ACC112 (cell line): Measurements from ENCODE around the gene SCAP.

Experiments
- H2AFZ ChIP-seq: fragments of 200-600 bp; sonication (generic); one replicate; pipeline ENCODE4 v1.6.0; 2017; ENCODE audit warnings: antibody characterized with exemption, low read length; ENCODE audit not compliant: unreplicated experiment
- H3K27ac ChIP-seq: fragments of 200-600 bp; sonication (generic); 2 replicates; pipeline ENCODE4 v1.5.1; 2014; ENCODE audit warnings: low read depth, mild to moderate bottlenecking, antibody characterized with exemption, low read length, moderate library complexity
- H3K27me3 ChIP-seq: fragments of 200-600 bp; sonication (generic); 2 replicates; pipeline ENCODE4 v1.6.1; 2014; ENCODE audit warnings: mild to moderate bottlenecking, antibody characterized with exemption, low read length, moderate library complexity, mixed read lengths; ENCODE audit not compliant: insufficient read depth
- H3K36me3 ChIP-seq: fragments of 200-600 bp; sonication (generic); 2 replicates; pipeline ENCODE4 v1.6.1; 2016; ENCODE audit warnings: mild to moderate bottlenecking, antibody characterized with exemption, low read length, moderate library complexity, mixed read lengths; ENCODE audit not compliant: insufficient read depth
- H3K4me1 ChIP-seq: fragments of 200-600 bp; sonication (generic); one replicate; pipeline ENCODE4 v1.6.1; 2016; ENCODE audit warnings: low read length, mixed read lengths; ENCODE audit not compliant: insufficient read depth, unreplicated experiment, control insufficient read depth
- H3K4me3 ChIP-seq: fragments of 200-600 bp; sonication (generic); 2 replicates; pipeline ENCODE4 v1.5.1; 2014; ENCODE audit warnings: mild to moderate bottlenecking, low read depth, low read length
- H3K79me2 ChIP-seq: fragments of 200-600 bp; sonication (generic); one replicate; pipeline ENCODE4 v1.6.0; 2016; ENCODE audit warnings: low read length; ENCODE audit not compliant: control insufficient read depth, unreplicated experiment, insufficient read depth

Gene SCAP

DNA sequence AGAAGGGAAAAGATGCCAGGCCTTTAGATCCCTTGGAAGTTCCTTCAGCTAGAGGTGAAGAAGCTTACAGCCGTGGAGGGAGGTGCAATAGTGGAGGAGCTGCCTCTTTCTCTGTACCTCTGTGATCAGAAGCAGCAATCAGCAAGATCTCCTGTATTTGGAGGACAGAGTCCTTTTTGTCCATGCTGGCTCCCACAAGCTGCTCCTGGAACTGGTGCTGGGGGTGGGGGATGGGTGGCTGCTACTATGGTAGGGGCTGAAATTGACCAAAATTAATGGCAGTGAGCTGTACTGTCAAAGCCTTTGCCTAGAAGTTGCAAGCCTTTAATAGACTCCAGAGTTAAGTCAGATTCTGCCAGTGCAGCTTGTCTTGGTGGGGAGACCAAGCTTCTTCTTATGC is 76.7 kb downstream of the SCAP start:
- H3K4me3 ChIP-seq: no peak overlapping the region
- H2AFZ ChIP-seq: no peak overlapping the region
- no peaks in the 10 kb centered on the region for H3K27me3 ChIP-seq
- peaks cover 18% of the 10 kb centered on the region for H3K4me1 ChIP-seq
- H3K36me3 ChIP-seq: no peaks in the 10 kb centered on the region
- H3K27ac ChIP-seq: no peak overlapping the region
- H3K79me2 ChIP-seq: peaks cover 23% of the 10 kb centered on the region

DNA sequence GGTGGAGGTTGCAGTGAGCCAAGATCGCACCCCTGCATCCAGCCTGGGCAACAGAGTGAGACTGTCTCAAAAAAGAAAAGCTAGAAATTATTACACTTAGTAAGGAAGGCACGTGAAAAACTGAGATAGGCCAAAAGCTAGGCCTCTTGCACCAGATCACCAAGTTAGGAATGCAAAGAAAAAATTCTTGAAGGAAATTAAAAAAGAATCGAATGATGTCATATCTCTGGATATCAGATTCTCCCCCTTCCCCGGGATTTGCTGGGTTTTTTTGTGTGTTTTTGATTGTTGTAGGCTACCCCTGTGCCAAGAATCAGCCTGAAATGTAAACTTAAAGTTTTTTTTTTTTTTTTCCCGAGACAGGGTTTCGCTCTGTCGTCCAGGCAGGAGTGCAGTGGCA is 77.5 kb downstream of the SCAP start:
- H3K27me3 ChIP-seq: no peaks in the 10 kb centered on the region
- H3K27ac ChIP-seq: no peak overlapping the region
- peaks cover 29% of the 10 kb centered on the region for H3K79me2 ChIP-seq
- H3K36me3 ChIP-seq: no peaks in the 10 kb centered on the region
- no peak overlapping the region for H2AFZ ChIP-seq
- peaks cover 25% of the 10 kb centered on the region for H3K4me1 ChIP-seq
- no peak overlapping the region for H3K4me3 ChIP-seq

DNA sequence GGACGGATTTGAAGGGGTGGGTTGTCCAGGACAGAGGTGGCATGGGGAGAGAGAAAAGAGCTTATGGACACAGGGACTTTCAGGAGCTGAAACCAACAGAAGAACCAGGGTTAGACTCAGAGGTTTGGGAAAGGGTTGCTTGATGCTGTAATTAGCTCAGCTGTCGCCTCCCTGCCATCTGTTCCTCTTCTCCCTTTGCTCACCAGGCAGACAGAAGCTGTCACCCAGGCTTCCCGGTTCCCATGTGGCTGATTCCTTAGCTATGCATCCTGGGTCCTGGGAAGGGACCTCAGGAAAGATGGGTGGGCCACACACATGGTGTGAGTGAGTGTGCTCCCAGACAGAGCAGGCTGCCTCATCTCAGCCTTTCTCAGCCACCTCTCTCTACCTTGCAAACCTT is 80.9 kb downstream of the SCAP start:
- Histone ChIP-seq H2AFZ (no peak overlapping the region), H3K27ac (peak overlapping the region; percentile 58), H3K79me2 (peaks cover 60% of the 10 kb centered on the region), H3K27me3 (no peaks in the 10 kb centered on the region), H3K4me3 (no peak overlapping the region), H3K4me1 (peaks cover 27% of the 10 kb centered on the region), H3K36me3 (no peaks in the 10 kb centered on the region)

DNA sequence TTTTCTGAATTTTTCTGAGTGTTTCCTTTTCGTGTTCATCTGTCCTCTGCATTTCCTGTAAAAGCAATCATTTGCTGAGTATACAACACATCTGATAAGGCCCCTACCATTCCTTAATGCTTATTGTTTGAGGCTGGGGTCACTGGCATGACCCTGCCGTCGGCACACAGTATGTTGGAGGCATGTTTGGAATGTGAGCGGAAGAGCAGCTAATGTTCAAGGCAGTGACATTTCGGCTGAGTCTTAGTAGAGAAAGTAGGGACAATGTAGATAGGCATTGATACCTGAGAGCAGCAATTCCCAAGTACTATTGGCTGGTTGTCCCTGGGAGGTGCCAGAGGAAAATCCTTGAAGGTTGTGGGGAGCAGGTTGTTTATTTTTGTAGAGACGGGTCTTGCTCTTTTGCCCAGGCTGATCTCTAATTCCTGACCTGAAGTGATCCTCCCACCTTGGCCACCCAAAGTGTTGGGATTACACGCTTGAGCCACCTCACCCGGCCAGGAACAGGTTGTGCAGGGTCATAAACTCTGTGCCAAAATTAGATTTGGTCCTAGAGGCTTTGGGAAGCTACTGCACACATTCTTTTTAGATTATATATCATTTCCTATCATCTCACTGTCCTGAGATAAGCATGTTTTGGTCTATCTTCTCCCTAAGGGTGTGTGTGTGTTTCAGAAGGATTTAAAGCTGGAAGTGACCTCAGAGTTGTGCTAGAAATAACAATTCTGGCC is 81.4 kb downstream of the SCAP start:
- Histone ChIP-seq H3K27ac (peak overlapping the region; percentile 58), H2AFZ (no peak overlapping the region), H3K4me1 (peaks cover 27% of the 10 kb centered on the region), H3K4me3 (peak overlapping the region; percentile 52; the same call in 1 of the 2 replicates), H3K27me3 (no peaks in the 10 kb centered on the region), H3K79me2 (peaks cover 60% of the 10 kb centered on the region), H3K36me3 (no peaks in the 10 kb centered on the region)

DNA sequence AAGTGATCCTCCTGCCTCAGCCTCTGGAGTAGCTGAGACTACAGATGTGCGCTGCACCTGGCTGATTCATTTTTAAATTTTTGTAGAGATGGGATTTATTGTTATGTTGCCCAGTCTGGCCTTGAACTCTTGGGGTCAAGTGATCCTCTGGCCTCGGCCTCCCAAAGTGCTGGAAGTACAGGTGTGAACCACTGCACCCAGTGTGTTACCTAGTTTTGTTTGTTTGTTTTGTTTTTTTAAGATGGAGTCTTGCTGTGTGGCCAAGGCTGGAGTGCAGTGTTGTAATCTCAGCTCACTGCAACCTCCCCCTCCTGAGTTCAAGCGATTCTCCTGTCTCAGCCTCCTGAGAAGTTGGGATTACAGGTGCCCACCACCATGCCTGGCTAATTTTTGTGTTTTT is 82.8 kb downstream of the SCAP start:
- no peak overlapping the region for H3K4me3 ChIP-seq
- H3K27me3 ChIP-seq: no peaks in the 10 kb centered on the region
- peaks cover 4% of the 10 kb centered on the region; the same call in 1 of the 2 replicates for H3K36me3 ChIP-seq
- no peak overlapping the region for H3K27ac ChIP-seq
- H2AFZ ChIP-seq: no peak overlapping the region
- H3K4me1 ChIP-seq: peaks cover 27% of the 10 kb centered on the region
- peaks cover 69% of the 10 kb centered on the region for H3K79me2 ChIP-seq

DNA sequence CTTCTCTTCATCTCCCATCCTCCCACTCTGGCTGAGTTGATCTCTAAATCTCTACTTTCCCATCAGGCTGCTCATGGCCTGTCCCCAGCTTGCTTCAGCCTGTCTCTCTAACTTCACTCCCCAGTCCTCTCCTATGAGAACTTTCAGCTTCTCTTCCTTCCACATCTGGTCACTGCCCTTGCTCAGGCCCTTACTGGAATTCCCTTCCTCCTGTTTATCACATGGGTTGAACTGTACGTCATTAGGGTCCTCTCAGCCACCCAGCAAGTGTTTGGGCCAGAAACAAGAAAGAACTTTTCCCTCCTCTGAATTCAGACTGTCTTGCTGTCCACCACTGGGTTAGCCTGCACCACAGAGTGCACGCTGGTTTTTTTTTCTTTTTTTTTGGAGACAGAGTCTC is 89.9 kb downstream of the SCAP start:
- peaks cover 4% of the 10 kb centered on the region; the same call in 1 of the 2 replicates for H3K36me3 ChIP-seq
- H3K4me3 ChIP-seq: no peak overlapping the region
- no peak overlapping the region for H3K27ac ChIP-seq
- no peaks in the 10 kb centered on the region for H3K27me3 ChIP-seq
- peaks cover 73% of the 10 kb centered on the region for H3K79me2 ChIP-seq
- H3K4me1 ChIP-seq: peaks cover 8% of the 10 kb centered on the region
- no peak overlapping the region for H2AFZ ChIP-seq

DNA sequence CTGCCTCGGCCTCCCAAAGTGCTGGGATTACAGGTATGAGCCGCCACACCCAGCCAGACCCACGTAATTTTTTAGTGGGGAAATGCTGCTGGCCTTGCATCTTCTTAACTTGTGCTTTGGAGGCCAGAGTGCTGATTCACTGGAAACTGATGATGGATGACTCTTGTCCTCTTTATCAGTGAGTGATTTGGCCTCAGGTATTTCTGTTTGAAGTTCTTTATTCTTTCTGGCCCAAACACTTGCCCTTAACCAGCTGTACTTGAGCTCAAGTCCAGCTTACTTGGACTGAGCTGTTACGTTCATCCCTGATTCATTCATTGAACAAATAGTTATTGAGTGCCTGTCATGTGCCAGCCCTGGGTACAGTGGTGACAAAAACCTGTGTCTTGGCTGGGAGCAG is 90.7 kb downstream of the SCAP start:
- H2AFZ ChIP-seq: no peak overlapping the region
- no peak overlapping the region for H3K27ac ChIP-seq
- H3K79me2 ChIP-seq: peaks cover 69% of the 10 kb centered on the region
- H3K36me3 ChIP-seq: peaks cover 4% of the 10 kb centered on the region; the same call in 1 of the 2 replicates
- no peaks in the 10 kb centered on the region for H3K27me3 ChIP-seq
- no peak overlapping the region for H3K4me3 ChIP-seq
- H3K4me1 ChIP-seq: peaks cover 8% of the 10 kb centered on the region

DNA sequence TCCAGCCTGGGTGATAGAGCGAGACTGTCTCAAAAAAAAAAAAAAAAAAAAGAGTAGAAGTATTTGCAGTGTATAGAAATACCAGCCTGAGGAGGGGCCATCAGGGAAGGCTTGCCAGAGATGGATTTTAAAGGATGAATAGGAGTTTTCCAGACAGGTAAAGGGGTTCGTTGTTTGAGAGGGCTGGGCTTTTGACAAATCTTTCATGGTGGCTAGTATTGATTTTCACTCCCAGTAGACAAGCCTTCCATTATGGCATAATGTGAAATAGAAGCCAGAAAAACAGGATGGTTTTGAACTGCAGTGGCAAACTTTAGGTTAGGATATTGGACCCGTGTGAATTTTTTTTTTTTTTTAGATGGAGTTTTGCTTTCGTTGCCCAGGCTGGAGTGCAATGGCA is 91.3 kb downstream of the SCAP start:
- Histone ChIP-seq H3K27ac (no peak overlapping the region), H3K4me1 (peaks cover 12% of the 10 kb centered on the region), H2AFZ (no peak overlapping the region), H3K36me3 (peaks cover 4% of the 10 kb centered on the region; the same call in 1 of the 2 replicates), H3K27me3 (no peaks in the 10 kb centered on the region), H3K79me2 (peaks cover 73% of the 10 kb centered on the region), H3K4me3 (no peak overlapping the region)

DNA sequence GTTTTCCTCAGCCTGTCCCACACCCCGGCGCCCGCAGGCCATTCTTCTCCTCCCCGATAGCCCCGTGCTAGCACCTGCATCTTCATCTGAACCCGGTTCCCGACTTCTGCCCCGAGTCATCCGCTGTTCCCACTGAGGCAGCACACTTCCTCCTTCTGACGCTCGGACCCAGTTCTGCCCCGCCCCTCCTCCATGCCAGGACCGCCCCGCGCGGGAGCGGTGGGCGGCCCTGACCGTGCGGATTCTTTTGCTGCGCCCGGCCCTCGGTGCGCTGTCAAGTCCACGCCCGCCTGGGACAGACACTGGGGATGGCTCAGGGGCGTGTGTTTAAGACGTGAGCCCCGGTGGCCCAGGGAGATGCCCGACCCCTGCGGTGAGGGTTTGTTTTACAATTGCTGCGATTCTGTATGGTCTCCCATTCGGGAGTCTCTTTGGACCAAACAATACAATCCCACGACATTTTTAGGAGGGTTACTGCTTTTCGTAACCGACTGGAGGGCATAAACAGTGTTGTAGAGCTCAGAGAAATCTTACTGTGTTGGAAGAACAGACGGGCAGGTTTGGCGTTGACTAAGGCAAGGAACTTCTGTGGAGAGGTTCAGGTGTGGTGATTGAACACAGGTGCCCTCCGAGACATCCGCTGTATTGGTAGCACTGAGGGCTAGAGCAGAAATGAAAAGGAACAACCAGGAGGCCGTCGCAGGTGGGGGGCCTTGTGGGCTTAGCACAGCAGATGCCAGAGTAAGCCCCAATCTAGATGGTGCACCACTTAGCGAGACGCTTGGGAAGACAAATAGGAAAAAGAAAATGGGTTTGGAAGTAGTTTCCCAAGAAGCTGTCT is 94.2 kb downstream of the SCAP start:
- peaks cover 56% of the 10 kb centered on the region for H3K79me2 ChIP-seq

DNA sequence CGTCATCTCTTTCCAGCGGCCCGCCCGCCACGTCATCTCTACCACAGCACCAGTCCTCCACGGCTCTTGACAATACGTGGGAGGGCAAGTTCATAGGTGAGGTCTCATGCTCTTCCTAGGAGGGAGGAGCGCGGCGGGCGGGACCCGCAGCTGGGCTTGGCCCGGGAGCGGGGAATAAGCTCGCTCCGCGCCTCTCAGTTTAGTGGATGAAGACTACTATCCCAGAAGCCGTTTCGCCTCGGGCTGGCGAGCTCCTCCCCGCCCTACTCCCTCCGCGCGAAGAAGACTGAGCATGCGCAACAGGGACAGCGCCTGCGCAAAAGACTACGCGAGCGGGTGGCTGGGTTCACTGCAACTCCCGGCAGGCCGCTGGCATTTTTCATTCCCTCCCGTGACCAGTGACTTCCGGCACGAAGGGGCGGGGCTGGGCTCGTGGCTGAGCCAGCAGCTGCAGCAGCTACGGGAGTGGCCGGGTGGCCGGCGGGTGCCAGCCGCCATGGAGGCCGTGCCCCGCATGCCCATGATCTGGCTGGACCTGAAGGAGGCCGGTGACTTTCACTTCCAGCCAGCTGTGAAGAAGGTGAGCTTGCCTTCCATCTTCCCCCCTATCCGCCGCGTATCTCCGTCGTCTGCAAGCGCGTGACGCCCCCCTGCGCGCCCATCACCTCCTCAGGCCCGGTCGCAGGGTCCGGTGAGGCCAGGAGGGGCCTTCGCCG is 95.0 kb downstream of the SCAP start, which contains the start of gene PTPN23:
Gene PTPN23 (plus strand): TSS at position 421 of the 716 bp plus-strand sequence. CDS start 76 bp downstream, at position 497.
- H2AFZ ChIP-seq: peak within 1 kb of the TSS; percentile 75
- peaks cover 50% of the 10 kb centered on the region for H3K79me2 ChIP-seq
- no peaks in the 10 kb centered on the region for H3K27me3 ChIP-seq
- peak within 1 kb of the TSS; percentile 90 for H3K4me3 ChIP-seq
- H3K27ac ChIP-seq: peak within 1 kb of the TSS; percentile 78
- peaks cover 17% of the 10 kb centered on the region for H3K4me1 ChIP-seq
- no peaks in the 10 kb centered on the region for H3K36me3 ChIP-seq

More for the DNA sequence above, 94.2 kb downstream of the SCAP start:
- no peaks in the 10 kb centered on the region for H3K27me3 ChIP-seq
- H2AFZ ChIP-seq: peak overlapping the region; percentile 75
- peaks cover 17% of the 10 kb centered on the region for H3K4me1 ChIP-seq
- H3K27ac ChIP-seq: peak overlapping the region; percentile 78
- H3K36me3 ChIP-seq: no peaks in the 10 kb centered on the region
- peak overlapping the region; percentile 90 for H3K4me3 ChIP-seq
